Measurements from ENCODE around the gene CASQ2.
A peak's percentile ranks its signal among the peaks of the same experiment; 100 is the strongest.

CASQ2 gene

GRCh38 chr1:115727706-115728249 lies 40.7 kb downstream of the CASQ2 start:
- DNase-seq = no peak

GRCh38 chr1:115726570-115726969 lies 41.9 kb downstream of the CASQ2 start:
- no peak for DNase-seq

GRCh38 chr1:115726161-115726560 lies 42.4 kb downstream of the CASQ2 start:
- DNase-seq = no peak

GRCh38 chr1:115725600-115725999 lies 42.9 kb downstream of the CASQ2 start:
- no peak for DNase-seq

GRCh38 chr1:115723756-115724155 lies 44.8 kb downstream of the CASQ2 start:
- DNase-seq = no peak

GRCh38 chr1:115722221-115722620 lies 46.3 kb downstream of the CASQ2 start:
- no peak for DNase-seq

- no peak for DNase-seq
Measured at GRCh38 chr1:115719285-115719684, 49.2 kb downstream of the CASQ2 start.

- DNase-seq = no peak
Measured at GRCh38 chr1:115718011-115718754, 50.3 kb downstream of the CASQ2 start.

- DNase-seq = no peak
Measured at GRCh38 chr1:115717541-115717940, 51.0 kb downstream of the CASQ2 start.

- DNase-seq = no peak
Measured at GRCh38 chr1:115714572-115715141, 53.9 kb downstream of the CASQ2 start.

- DNase-seq = no peak
Measured at GRCh38 chr1:115713906-115714305, 54.6 kb downstream of the CASQ2 start.

- no peak for DNase-seq
Measured at GRCh38 chr1:115712911-115713609, 55.5 kb downstream of the CASQ2 start.

- DNase-seq = no peak
Measured at GRCh38 chr1:115710859-115711624, 57.5 kb downstream of the CASQ2 start.

GRCh38 chr1:115706587-115707425 lies 61.7 kb downstream of the CASQ2 start:
- peak; percentile 40 for DNase-seq

- no peak for DNase-seq
Measured at GRCh38 chr1:115705963-115706362, 62.6 kb downstream of the CASQ2 start.

- no peak for DNase-seq
Measured at GRCh38 chr1:115705085-115705951, 63.2 kb downstream of the CASQ2 start.

GRCh38 chr1:115702959-115703358 lies 65.6 kb downstream of the CASQ2 start:
- DNase-seq = no peak

GRCh38 chr1:115701090-115701489 lies 67.4 kb downstream of the CASQ2 start:
- no peak for DNase-seq

GRCh38 chr1:115697619-115698018 lies 70.9 kb downstream of the CASQ2 start:
- no peak for DNase-seq

- DNase-seq = no peak
Measured at GRCh38 chr1:115694805-115695204, 73.7 kb downstream of the CASQ2 start.

GRCh38 chr1:115692224-115692623 lies 76.3 kb downstream of the CASQ2 start:
- DNase-seq = no peak

All from NCI-H1092 treated with DMSO at 0.1 percent for 48 hours (cell line).